Measurements from ENCODE around the gene MINPP1. TPM values are rescaled to one million over a fixed set of nuclear protein-coding genes. Genes with fewer than 3 reads are reported as not detected.
A peak's percentile ranks its signal among the peaks of the same experiment; 100 is the strongest.

MINPP1 gene
- total and polyA plus RNA-seq, 4 donors: 19.1 to 111 (median 24.6) TPM

DNA sequence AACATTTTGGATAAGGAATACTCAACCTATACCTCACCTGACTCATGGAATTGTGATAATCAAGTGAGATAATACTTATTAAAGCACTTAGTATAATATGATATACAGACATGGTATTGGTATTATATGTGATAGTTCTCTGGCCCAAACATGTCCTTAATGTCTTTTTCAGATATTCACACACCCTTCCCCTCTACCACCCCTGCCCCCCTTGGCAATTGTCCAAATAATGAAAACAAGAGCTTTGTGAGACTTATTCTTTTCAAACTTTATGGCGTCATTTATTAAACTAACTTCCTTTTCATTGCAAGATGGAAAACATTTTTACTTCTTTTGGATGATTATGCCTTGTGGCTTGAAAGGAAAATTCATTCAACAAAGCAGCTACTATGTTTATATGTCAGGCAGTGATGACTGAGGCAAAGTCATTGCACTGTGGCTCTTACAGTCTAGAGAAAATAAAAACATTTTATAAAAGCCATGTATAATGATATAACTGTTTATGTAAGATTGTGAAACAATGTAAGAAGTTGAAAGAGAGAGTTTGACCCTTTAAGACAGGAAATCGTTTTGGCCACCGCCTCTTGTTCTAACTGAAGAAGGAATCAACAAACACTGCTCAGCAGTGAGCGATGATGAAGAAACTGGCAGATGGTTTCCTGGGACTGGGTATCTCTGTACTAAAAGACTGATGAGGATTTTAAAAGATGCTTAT is 27.4 kb downstream of the MINPP1 start:
- TF ChIP-seq JUND (IDR thresholded peaks at IDR 0.05) (no peak), NR2F2 (IDR thresholded peaks at IDR 0.05) (peak; percentile 71), SP1 (IDR thresholded peaks at IDR 0.05) (peak; percentile 40)
- H3K27ac ChIP-seq (ENCODE audit: low read depth in 1 of 2, low read length in 2 of 2): peak overlapping the region; percentile 21 to 59

DNA sequence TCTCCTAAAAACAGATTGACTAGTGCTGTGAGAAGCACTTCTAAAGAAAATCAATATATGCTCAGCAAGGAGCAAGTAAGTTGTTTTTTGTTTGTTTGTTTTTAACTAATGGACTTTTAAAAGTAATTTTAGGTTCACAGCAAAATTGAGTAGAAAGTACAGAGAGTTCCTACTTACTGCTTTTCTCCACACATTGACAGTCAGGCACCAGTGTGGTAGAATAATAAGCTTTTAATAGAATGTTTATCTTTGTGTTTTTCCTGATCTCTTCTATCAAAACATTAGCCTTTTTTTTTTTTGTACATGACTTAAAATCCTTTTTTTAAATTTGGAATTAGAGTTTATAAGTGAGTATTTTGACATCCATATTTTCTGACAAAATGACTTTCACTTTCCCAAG is 28.0 kb downstream of the MINPP1 start:
- peaks cover 0 to 10% (median 4%) of the 10 kb centered on the region in 4 donors for H3K4me1 ChIP-seq (ENCODE audit: control insufficient read depth in 4 of 4, insufficient read depth in 4 of 4, low read length in 3 of 4)
- H3K9ac ChIP-seq (ENCODE audit: low read depth in 1 of 2, low read length in 2 of 2): peak overlapping the region in 1 of 2 donors; percentile 47
- TF ChIP-seq, protein P1, sequence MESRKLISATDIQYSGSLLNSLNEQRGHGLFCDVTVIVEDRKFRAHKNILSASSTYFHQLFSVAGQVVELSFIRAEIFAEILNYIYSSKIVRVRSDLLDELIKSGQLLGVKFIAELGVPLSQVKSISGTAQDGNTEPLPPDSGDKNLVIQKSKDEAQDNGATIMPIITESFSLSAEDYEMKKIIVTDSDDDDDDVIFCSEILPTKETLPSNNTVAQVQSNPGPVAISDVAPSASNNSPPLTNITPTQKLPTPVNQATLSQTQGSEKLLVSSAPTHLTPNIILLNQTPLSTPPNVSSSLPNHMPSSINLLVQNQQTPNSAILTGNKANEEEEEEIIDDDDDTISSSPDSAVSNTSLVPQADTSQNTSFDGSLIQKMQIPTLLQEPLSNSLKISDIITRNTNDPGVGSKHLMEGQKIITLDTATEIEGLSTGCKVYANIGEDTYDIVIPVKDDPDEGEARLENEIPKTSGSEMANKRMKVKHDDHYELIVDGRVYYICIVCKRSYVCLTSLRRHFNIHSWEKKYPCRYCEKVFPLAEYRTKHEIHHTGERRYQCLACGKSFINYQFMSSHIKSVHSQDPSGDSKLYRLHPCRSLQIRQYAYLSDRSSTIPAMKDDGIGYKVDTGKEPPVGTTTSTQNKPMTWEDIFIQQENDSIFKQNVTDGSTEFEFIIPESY (IDR thresholded peaks at IDR 0.05): no peak
- TF ChIP-seq SP1 (IDR thresholded peaks at IDR 0.05) (no peak), FOXA2 (IDR thresholded peaks at IDR 0.05) (no peak), RXRA (IDR thresholded peaks at IDR 0.05) (no peak), JUND (IDR thresholded peaks at IDR 0.05) (no peak), FOXA1 (IDR thresholded peaks at IDR 0.05) (no peak), RAD21 (IDR thresholded peaks at IDR 0.05) (no peak), HNF4G (IDR thresholded peaks at IDR 0.05) (no peak), TAF1 (conservative IDR thresholded peaks at IDR 0.05) (no peak), YY1 (IDR thresholded peaks at IDR 0.05) (no peak), NR2F2 (IDR thresholded peaks at IDR 0.05) (no peak), EGR1 (IDR thresholded peaks at IDR 0.05; ENCODE audit: low read depth in 2 of 2) (no peak), GABPA (IDR thresholded peaks at IDR 0.05 in 1 of 2, conservative IDR thresholded peaks at IDR 0.05 in 1 of 2) (no peak), HNF4A (conservative IDR thresholded peaks at IDR 0.05) (no peak)
- TF ChIP-seq, protein P2, sequence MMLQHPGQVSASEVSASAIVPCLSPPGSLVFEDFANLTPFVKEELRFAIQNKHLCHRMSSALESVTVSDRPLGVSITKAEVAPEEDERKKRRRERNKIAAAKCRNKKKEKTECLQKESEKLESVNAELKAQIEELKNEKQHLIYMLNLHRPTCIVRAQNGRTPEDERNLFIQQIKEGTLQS (IDR thresholded peaks at IDR 0.05): no peak
- TF ChIP-seq, protein P3, sequence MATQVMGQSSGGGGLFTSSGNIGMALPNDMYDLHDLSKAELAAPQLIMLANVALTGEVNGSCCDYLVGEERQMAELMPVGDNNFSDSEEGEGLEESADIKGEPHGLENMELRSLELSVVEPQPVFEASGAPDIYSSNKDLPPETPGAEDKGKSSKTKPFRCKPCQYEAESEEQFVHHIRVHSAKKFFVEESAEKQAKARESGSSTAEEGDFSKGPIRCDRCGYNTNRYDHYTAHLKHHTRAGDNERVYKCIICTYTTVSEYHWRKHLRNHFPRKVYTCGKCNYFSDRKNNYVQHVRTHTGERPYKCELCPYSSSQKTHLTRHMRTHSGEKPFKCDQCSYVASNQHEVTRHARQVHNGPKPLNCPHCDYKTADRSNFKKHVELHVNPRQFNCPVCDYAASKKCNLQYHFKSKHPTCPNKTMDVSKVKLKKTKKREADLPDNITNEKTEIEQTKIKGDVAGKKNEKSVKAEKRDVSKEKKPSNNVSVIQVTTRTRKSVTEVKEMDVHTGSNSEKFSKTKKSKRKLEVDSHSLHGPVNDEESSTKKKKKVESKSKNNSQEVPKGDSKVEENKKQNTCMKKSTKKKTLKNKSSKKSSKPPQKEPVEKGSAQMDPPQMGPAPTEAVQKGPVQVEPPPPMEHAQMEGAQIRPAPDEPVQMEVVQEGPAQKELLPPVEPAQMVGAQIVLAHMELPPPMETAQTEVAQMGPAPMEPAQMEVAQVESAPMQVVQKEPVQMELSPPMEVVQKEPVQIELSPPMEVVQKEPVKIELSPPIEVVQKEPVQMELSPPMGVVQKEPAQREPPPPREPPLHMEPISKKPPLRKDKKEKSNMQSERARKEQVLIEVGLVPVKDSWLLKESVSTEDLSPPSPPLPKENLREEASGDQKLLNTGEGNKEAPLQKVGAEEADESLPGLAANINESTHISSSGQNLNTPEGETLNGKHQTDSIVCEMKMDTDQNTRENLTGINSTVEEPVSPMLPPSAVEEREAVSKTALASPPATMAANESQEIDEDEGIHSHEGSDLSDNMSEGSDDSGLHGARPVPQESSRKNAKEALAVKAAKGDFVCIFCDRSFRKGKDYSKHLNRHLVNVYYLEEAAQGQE (IDR thresholded peaks at IDR 0.05): no peak
- TF ChIP-seq, protein P4, sequence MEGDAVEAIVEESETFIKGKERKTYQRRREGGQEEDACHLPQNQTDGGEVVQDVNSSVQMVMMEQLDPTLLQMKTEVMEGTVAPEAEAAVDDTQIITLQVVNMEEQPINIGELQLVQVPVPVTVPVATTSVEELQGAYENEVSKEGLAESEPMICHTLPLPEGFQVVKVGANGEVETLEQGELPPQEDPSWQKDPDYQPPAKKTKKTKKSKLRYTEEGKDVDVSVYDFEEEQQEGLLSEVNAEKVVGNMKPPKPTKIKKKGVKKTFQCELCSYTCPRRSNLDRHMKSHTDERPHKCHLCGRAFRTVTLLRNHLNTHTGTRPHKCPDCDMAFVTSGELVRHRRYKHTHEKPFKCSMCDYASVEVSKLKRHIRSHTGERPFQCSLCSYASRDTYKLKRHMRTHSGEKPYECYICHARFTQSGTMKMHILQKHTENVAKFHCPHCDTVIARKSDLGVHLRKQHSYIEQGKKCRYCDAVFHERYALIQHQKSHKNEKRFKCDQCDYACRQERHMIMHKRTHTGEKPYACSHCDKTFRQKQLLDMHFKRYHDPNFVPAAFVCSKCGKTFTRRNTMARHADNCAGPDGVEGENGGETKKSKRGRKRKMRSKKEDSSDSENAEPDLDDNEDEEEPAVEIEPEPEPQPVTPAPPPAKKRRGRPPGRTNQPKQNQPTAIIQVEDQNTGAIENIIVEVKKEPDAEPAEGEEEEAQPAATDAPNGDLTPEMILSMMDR (IDR thresholded peaks at IDR 0.05; ENCODE audit: low read depth, low read length, missing input control): no peak
- DNase-seq (ENCODE audit: low spot score): no peak
- no peaks in the 10 kb centered on the region for H3K9me3 ChIP-seq (ENCODE audit: control insufficient read depth in 4 of 4, low read length in 3 of 4)
- peaks cover 0 to 4% (median 1%) of the 10 kb centered on the region in 4 donors for H3K36me3 ChIP-seq (ENCODE audit: control insufficient read depth in 4 of 4, insufficient read depth in 3 of 4, low read depth in 1 of 4, low read length in 3 of 4)
- H3K27ac ChIP-seq (ENCODE audit: low read depth in 1 of 2, low read length in 2 of 2): peak overlapping the region; percentile 21 to 59
- no peak overlapping the region for H3K4me3 ChIP-seq (ENCODE audit: low read depth in 1 of 3, low read length in 3 of 3)
- H3K27me3 ChIP-seq (ENCODE audit: control insufficient read depth in 4 of 4, insufficient read depth in 4 of 4, low read length in 3 of 4): no peaks in the 10 kb centered on the region

More for the DNA sequence above, 27.4 kb downstream of the MINPP1 start:
- Histone ChIP-seq H3K36me3 (ENCODE audit: control insufficient read depth in 4 of 4, insufficient read depth in 3 of 4, low read depth in 1 of 4, low read length in 3 of 4) (peaks cover 0 to 4% (median 1%) of the 10 kb centered on the region in 4 donors), H3K9me3 (ENCODE audit: control insufficient read depth in 4 of 4, low read length in 3 of 4) (no peaks in the 10 kb centered on the region), H3K4me3 (ENCODE audit: low read depth in 1 of 3, low read length in 3 of 3) (no peak overlapping the region), H3K27me3 (ENCODE audit: control insufficient read depth in 4 of 4, insufficient read depth in 4 of 4, low read length in 3 of 4) (no peaks in the 10 kb centered on the region), H3K4me1 (ENCODE audit: control insufficient read depth in 4 of 4, insufficient read depth in 4 of 4, low read length in 3 of 4) (peaks cover 0 to 10% (median 4%) of the 10 kb centered on the region in 4 donors), H3K9ac (ENCODE audit: low read depth in 1 of 2, low read length in 2 of 2) (peak overlapping the region in 1 of 2 donors; percentile 6)
- WGBS: 53% methylated on average over 4 of the region's 4 CpGs
- DNase-seq (ENCODE audit: low spot score): no peak

All from liver (tissue), 9 donors.